Endodermal cell (in vitro differentiated cells): Measurements from ENCODE around the gene PTPN5. TPM values are rescaled to one million over a fixed set of nuclear protein-coding genes. Genes with fewer than 3 reads are reported as not detected.

Experiments
- DNase-seq: peaks from one replicate; pipeline ENCODE4 v3.0.0-alpha.2; 2017
- H3K27ac ChIP-seq: 2 replicates; pipeline ENCODE4 v1.5.1; 2013; ENCODE audit warnings: mild to moderate bottlenecking, low read depth, low read length, moderate library complexity
- H3K27me3 ChIP-seq: 2 replicates; pipeline ENCODE4 v1.6.1; 2013; ENCODE audit warnings: mild to moderate bottlenecking, low read length, moderate library complexity; ENCODE audit not compliant: insufficient read depth, control insufficient read depth, poor library complexity, severe bottlenecking
- H3K36me3 ChIP-seq: 2 replicates; pipeline ENCODE4 v1.7.0; 2013; ENCODE audit warnings: mild to moderate bottlenecking, low read length, moderate library complexity; ENCODE audit not compliant: control insufficient read depth, insufficient read depth
- H3K4me1 ChIP-seq: one replicate; pipeline ENCODE4 v1.7.0; 2013; ENCODE audit warnings: low read length; ENCODE audit not compliant: control insufficient read depth, insufficient read depth
- H3K4me3 ChIP-seq: 2 replicates; pipeline ENCODE4 v1.5.1; 2013; ENCODE audit warnings: mild to moderate bottlenecking, low read length, moderate library complexity
- H3K9ac ChIP-seq: 2 replicates; pipeline ENCODE4 v1.6.1; 2013; ENCODE audit warnings: mild to moderate bottlenecking, low read length, moderate library complexity; ENCODE audit not compliant: poor library complexity, severe bottlenecking; ENCODE audit errors: extremely low read depth
- H3K9me3 ChIP-seq: 2 replicates; pipeline ENCODE4 v1.6.1; 2013; ENCODE audit warnings: mild to moderate bottlenecking, low read length, moderate library complexity; ENCODE audit not compliant: control insufficient read depth
- H3K27ac Mint-ChIP-seq: 2 replicates; pipeline ENCODE4 v1.8.0; 2020; ENCODE audit warnings: mixed read lengths
- H3K27me3 Mint-ChIP-seq: 2 replicates; pipeline ENCODE4 v1.8.0; 2021; ENCODE audit warnings: mild to moderate bottlenecking, mixed read lengths; ENCODE audit not compliant: insufficient read depth
- H3K36me3 Mint-ChIP-seq: 2 replicates; pipeline ENCODE4 v1.8.0; 2020; ENCODE audit warnings: low read depth, mixed read lengths
- H3K4me1 Mint-ChIP-seq: 2 replicates; pipeline ENCODE4 v1.8.0; 2020; ENCODE audit warnings: mixed read lengths
- H3K4me3 Mint-ChIP-seq: 2 replicates; pipeline ENCODE4 v1.8.0; 2020; ENCODE audit warnings: mild to moderate bottlenecking, moderate library complexity, mixed read lengths
- H3K9me3 Mint-ChIP-seq: 2 replicates; pipeline ENCODE4 v1.8.0; 2020; ENCODE audit warnings: mild to moderate bottlenecking, mixed read lengths
- WGBS, 2 experiments: methylation state at CpG; one replicate each; pipeline versions ENCODE4 v1.1.5 to v1.1.7; 2013; ENCODE audit warnings: missing lambda C conversion rate in 2 of 2, mixed read lengths in 1 of 2; ENCODE audit not compliant: insufficient coverage in 1 of 2, insufficient read length in 1 of 2; 5-methylcytosine and 5-hydroxymethylcytosine counted together
- total RNA-seq, 2 donors: library from RNA; stranded (reverse); fragmentation: NEBNext Ultra II Directional in 1 of 2; extraction: Animal tissue kit (Norgen Biotek cat#: 25700) in 1 of 2; gene quantifications; 2 replicates in 1 of 2; 3 replicates in 1 of 2; pipeline ENCODE4 v1.2.1, GENCODE V29; 2021
- TF ChIP-seq, protein P1 (sequence below): fragments of 200-600 bp; sonication (generic); conservative IDR thresholded peaks from 2 replicates; pipeline ENCODE4 v1.5.0; 2021; ENCODE audit warnings: antibody characterized with exemption, mild to moderate bottlenecking

Gene PTPN5
- total RNA-seq, 2 donors from 2014 or later, result 27.6 to 51.0 TPM

DNA sequence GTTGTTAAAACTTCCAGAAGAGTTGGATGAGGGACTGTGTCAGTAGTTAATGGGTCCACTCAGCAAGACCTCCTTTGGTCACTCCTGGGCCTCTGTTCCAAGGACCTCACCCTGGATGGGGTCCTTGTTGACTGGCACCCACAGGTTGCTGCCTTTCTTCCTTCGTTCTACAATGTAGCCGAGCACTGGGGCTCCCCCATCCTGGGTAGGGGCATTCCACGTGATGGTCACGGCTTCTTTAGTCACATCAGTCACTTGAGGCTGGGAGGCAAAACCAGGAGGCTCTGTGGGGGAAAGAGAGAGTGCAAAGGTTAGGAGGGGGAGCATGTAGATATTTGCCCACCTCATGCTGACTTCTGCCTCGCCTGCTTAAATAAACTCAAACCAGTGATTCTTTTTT lies 81.1 kb downstream of the PTPN5 start:
- Histone ChIP-seq H3K4me1 (peaks cover 18% of the 10 kb centered on the region), H3K27ac (no peak overlapping the region), H3K27me3 (peaks cover 31% of the 10 kb centered on the region), H3K4me3 (no peak overlapping the region), H3K9ac (no peak overlapping the region), H3K9me3 (no peaks in the 10 kb centered on the region), H3K36me3 (no peaks in the 10 kb centered on the region)
- no peak for DNase-seq
- TF ChIP-seq, protein P1, sequence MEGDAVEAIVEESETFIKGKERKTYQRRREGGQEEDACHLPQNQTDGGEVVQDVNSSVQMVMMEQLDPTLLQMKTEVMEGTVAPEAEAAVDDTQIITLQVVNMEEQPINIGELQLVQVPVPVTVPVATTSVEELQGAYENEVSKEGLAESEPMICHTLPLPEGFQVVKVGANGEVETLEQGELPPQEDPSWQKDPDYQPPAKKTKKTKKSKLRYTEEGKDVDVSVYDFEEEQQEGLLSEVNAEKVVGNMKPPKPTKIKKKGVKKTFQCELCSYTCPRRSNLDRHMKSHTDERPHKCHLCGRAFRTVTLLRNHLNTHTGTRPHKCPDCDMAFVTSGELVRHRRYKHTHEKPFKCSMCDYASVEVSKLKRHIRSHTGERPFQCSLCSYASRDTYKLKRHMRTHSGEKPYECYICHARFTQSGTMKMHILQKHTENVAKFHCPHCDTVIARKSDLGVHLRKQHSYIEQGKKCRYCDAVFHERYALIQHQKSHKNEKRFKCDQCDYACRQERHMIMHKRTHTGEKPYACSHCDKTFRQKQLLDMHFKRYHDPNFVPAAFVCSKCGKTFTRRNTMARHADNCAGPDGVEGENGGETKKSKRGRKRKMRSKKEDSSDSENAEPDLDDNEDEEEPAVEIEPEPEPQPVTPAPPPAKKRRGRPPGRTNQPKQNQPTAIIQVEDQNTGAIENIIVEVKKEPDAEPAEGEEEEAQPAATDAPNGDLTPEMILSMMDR, result no peak
- Mint-ChIP-seq H3K36me3 (no peaks in the 10 kb centered on the region), H3K4me3 (no peak overlapping the region), H3K4me1 (peaks cover 17% of the 10 kb centered on the region), H3K9me3 (no peaks in the 10 kb centered on the region), H3K27ac (no peak overlapping the region), H3K27me3 (peaks cover 49% of the 10 kb centered on the region)
- 71 to 89% methylated on average over 2 to 5 of the region's 5 CpGs for WGBS, 2 experiments

DNA sequence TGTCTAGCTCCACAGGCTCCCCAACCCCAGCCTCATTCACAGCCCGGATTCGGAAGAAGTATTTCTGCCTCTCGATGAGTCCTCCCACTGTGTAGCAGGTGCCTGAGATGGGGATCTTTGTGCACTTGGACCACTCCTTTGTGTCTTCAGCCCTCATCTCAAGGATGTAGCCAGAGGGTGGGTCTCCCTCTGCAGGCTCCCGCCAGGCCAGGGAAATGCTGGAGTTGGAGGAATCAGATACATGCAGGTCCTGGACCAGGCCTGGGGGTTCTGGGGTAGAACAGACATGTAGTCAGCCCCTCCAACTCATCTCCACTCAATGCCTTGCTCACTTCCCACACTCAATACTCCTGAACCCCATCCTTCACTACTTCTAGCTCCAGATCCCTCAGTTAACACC lies 82.2 kb downstream of the PTPN5 start:
- peaks cover 28% of the 10 kb centered on the region for H3K4me1 Mint-ChIP-seq

DNA sequence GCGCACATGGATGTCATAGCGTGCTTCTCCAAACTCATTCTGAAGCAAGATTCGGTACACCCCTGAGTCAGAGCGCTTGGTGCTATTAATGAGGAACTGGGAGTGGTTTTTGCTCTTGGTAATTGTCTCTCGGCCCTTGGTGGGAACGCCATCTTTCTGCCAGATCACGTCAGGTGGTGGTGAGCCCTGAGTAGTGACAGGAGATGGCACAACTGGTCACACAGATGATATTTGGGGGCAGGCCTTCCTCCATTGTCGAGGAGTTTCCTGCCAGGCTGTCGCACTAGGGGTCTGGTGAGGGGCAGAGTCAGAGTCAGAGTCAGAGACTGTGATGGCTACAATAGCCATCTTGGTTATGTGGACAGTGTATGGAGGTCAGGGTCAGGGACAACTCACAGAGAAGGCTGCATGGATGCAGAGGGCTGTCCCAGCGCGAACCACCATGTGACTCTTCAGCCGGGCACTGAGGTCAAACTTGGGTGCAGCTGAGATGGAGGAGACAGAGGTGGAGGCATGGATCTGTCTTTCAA lies 83.7 kb downstream of the PTPN5 start:
- Histone ChIP-seq H3K27ac (no peak overlapping the region), H3K36me3 (no peaks in the 10 kb centered on the region), H3K27me3 (peaks cover 17% of the 10 kb centered on the region), H3K9me3 (no peaks in the 10 kb centered on the region), H3K4me1 (peaks cover 30% of the 10 kb centered on the region), H3K9ac (no peak overlapping the region), H3K4me3 (no peak overlapping the region)
- WGBS, 2 experiments, result 90 to 94% methylated on average over 12 of the region's 12 CpGs
- no peak overlapping the region for H3K27ac Mint-ChIP-seq
- TF ChIP-seq, protein P1, result no peak
- peaks cover 39% of the 10 kb centered on the region for H3K4me1 Mint-ChIP-seq
- no peaks in the 10 kb centered on the region for H3K9me3 Mint-ChIP-seq
- peaks cover 29% of the 10 kb centered on the region for H3K27me3 Mint-ChIP-seq
- no peak overlapping the region for H3K4me3 Mint-ChIP-seq
- DNase-seq, result no peak
- H3K36me3 Mint-ChIP-seq, result no peaks in the 10 kb centered on the region

More for the DNA sequence above, 82.2 kb downstream of the PTPN5 start:
- Histone ChIP-seq H3K27me3 (peaks cover 21% of the 10 kb centered on the region), H3K4me1 (peaks cover 24% of the 10 kb centered on the region), H3K9ac (no peak overlapping the region), H3K4me3 (no peak overlapping the region), H3K27ac (no peak overlapping the region), H3K9me3 (no peaks in the 10 kb centered on the region), H3K36me3 (no peaks in the 10 kb centered on the region)
- no peaks in the 10 kb centered on the region for H3K9me3 Mint-ChIP-seq
- H3K27ac Mint-ChIP-seq, result no peak overlapping the region
- peaks cover 37% of the 10 kb centered on the region for H3K27me3 Mint-ChIP-seq
- H3K36me3 Mint-ChIP-seq, result no peaks in the 10 kb centered on the region
- 83 to 100% methylated on average over 2 to 4 of the region's 4 CpGs for WGBS, 2 experiments
- H3K4me3 Mint-ChIP-seq, result no peak overlapping the region
- no peak for DNase-seq
- TF ChIP-seq, protein P1, result no peak
